GM23248 (cell line): ENCODE data around the gene GALNT13.

ENCODE experiments used
- EZH2 ChIP-seq: fragments of 200-600 bp; sonication (generic); IDR thresholded peaks from 2 replicates; pipeline ENCODE4 v1.6.1; 2018; ENCODE audit warnings: antibody characterized with exemption, mild to moderate bottlenecking; ENCODE audit not compliant: insufficient read depth, poor library complexity, severe bottlenecking
- EZH2phosphoT487 ChIP-seq: fragments of 200-600 bp; sonication (generic); IDR thresholded peaks from 2 replicates; pipeline ENCODE4 v1.6.1; 2018; ENCODE audit warnings: antibody characterized with exemption, moderate library complexity, mild to moderate bottlenecking, low read depth; ENCODE audit not compliant: insufficient read depth

DNA sequence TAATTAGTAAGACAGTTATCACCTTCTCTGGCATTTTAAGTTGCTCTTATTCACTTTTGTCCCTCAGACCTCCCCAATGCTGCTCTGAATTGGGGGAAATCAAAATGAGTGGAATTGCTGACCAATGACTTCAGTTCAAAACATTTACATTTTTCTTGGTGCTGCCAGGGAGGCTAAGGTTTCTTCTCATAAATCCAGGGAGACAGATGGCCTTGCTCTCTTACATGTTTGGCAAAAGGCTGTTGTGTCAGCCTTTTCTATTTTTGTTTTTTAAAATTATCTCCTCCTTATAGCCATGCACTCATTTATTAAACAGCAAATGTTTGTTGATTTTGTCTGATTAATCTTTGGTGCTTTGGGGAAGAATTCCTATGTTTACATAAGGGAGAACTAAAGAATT, 82.0 kb downstream of the GALNT13 start:
- TF ChIP-seq EZH2 (no peak), EZH2phosphoT487 (no peak)
